ENCODE data around the gene WASL. TPM values are rescaled to one million over a fixed set of nuclear protein-coding genes. Genes with fewer than 3 reads are reported as not detected.
A peak's percentile ranks its signal among the peaks of the same experiment; 100 is the strongest.

Gene WASL
- total RNA-seq, 1 donor from 2014 or later, result 34.2 TPM

DNA sequence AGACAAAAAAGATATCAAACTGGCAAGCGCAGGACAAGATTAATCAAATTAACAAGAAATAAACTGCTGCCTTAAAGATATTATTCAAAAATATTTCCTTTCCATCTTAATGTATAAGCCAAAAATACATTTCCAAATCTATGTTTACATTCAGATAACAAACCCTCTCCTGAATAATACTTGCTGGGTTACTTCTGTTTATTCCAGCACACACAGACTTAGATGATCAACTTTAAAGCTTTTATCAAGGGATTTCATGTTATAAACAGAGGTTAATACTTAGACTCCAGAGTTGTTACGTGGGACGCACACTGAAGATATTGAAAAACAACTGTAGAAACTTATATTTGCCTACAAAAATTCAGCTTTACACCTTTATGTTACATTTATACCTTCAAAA lies 59.6 kb downstream of the WASL start:
- no peak overlapping the region for H3K27ac Mint-ChIP-seq (ENCODE audit: unreplicated experiment)
- H3K4me1 Mint-ChIP-seq (ENCODE audit: low read depth), result no peaks in the 10 kb centered on the region

GRCh38 chr7:123687727-123688126 lies 61.1 kb downstream of the WASL start:
- peaks cover 4% of the 10 kb centered on the region for H3K4me1 Mint-ChIP-seq (ENCODE audit: low read depth)
- H3K36me3 Mint-ChIP-seq (ENCODE audit: low read depth), result peaks cover 14% of the 10 kb centered on the region
- no peak for TF ChIP-seq CTCF (IDR thresholded peaks at IDR 0.05)
- H3K9me3 Mint-ChIP-seq (ENCODE audit: low read depth), result no peaks in the 10 kb centered on the region
- H3K27me3 Mint-ChIP-seq (ENCODE audit: low read depth), result no peaks in the 10 kb centered on the region
- H3K27ac Mint-ChIP-seq (ENCODE audit: unreplicated experiment), result no peak overlapping the region
- no peak overlapping the region for H3K4me3 Mint-ChIP-seq (ENCODE audit: unreplicated experiment)
- no peak for DNase-seq (ENCODE audit: low spot score)

More for the DNA sequence above, 59.6 kb downstream of the WASL start:
- no peak for DNase-seq (ENCODE audit: low spot score)
- H3K4me3 Mint-ChIP-seq (ENCODE audit: unreplicated experiment), result no peak overlapping the region
- TF ChIP-seq CTCF (IDR thresholded peaks at IDR 0.05), result no peak
- H3K36me3 Mint-ChIP-seq (ENCODE audit: low read depth), result peaks cover 14% of the 10 kb centered on the region
- H3K27me3 Mint-ChIP-seq (ENCODE audit: low read depth), result no peaks in the 10 kb centered on the region
- no peaks in the 10 kb centered on the region for H3K9me3 Mint-ChIP-seq (ENCODE audit: low read depth)

- peaks cover 4% of the 10 kb centered on the region for H3K4me1 Mint-ChIP-seq (ENCODE audit: low read depth)
- no peak overlapping the region for H3K4me3 Mint-ChIP-seq (ENCODE audit: unreplicated experiment)
- H3K36me3 Mint-ChIP-seq (ENCODE audit: low read depth), result peaks cover 9% of the 10 kb centered on the region
- H3K27ac Mint-ChIP-seq (ENCODE audit: unreplicated experiment), result no peak overlapping the region
- TF ChIP-seq CTCF (IDR thresholded peaks at IDR 0.05), result no peak
- H3K27me3 Mint-ChIP-seq (ENCODE audit: low read depth), result no peaks in the 10 kb centered on the region
- no peak for DNase-seq (ENCODE audit: low spot score)
- H3K9me3 Mint-ChIP-seq (ENCODE audit: low read depth), result no peaks in the 10 kb centered on the region
Measured at GRCh38 chr7:123687161-123687560, 61.6 kb downstream of the WASL start.

DNA sequence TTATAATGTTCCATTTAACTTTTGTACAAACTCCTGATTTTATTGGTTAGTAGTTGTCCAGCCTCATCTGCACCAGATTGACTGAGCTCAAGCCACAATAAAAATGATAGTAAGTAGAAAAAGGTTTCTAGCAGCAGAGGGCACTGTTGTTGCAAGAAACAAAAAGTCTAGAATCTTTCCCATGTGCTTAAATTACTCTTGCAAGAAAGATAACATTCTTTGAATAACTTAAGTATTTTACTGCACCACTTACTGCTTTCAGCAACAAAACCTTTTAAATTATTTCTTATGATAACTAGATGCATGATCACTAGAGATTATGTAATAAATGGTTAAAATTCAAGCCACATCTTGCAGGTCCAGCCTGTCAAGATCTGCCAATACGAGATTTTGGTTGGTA lies 66.1 kb downstream of the WASL start:
- Mint-ChIP-seq H3K4me1 (ENCODE audit: low read depth) (peaks cover 8% of the 10 kb centered on the region), H3K36me3 (ENCODE audit: low read depth) (peaks cover 10% of the 10 kb centered on the region), H3K9me3 (ENCODE audit: low read depth) (no peaks in the 10 kb centered on the region), H3K4me3 (ENCODE audit: unreplicated experiment) (no peak overlapping the region), H3K27ac (ENCODE audit: unreplicated experiment) (no peak overlapping the region), H3K27me3 (ENCODE audit: low read depth) (no peaks in the 10 kb centered on the region)
- no peak for DNase-seq (ENCODE audit: low spot score)
- peak; percentile 92 for TF ChIP-seq CTCF (IDR thresholded peaks at IDR 0.05)

DNA sequence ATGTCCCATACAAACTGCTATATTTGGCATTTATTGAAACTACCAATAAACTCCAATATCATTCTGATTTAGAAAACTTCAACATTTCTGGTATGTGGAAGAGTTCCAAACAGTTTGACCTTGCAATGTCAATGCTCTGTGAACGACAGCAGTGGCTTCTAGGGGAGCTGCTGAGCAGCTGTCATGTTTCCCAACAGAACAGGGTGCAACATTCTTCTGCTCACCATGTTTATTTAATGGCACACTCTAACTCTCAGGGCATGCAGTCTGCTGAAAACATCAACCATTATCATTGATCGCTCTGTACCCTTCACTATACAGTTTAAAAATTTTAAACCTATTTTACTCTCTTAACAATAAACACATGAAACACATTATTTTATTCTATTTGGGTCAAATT lies 67.2 kb downstream of the WASL start:
- Mint-ChIP-seq H3K27ac (ENCODE audit: unreplicated experiment) (no peak overlapping the region), H3K27me3 (ENCODE audit: low read depth) (no peaks in the 10 kb centered on the region), H3K4me3 (ENCODE audit: unreplicated experiment) (no peak overlapping the region)

More for the DNA sequence above, 67.2 kb downstream of the WASL start:
- Mint-ChIP-seq H3K36me3 (ENCODE audit: low read depth) (peaks cover 6% of the 10 kb centered on the region), H3K4me1 (ENCODE audit: low read depth) (peaks cover 8% of the 10 kb centered on the region), H3K9me3 (ENCODE audit: low read depth) (no peaks in the 10 kb centered on the region)
- no peak for TF ChIP-seq CTCF (IDR thresholded peaks at IDR 0.05)
- DNase-seq (ENCODE audit: low spot score), result no peak
